Heart right ventricle (tissue), 16 donors: ENCODE data around the gene SSH2. TPM values are rescaled to one million over a fixed set of nuclear protein-coding genes. Genes with fewer than 3 reads are reported as not detected.

Experiments
- ATAC-seq, 8 donors: fragments of 200-7000 bp; cut with Tn5 transposase; one replicate each; pipeline ENCODE4 v1.9.1; 2020; ENCODE audit warnings: mild to moderate bottlenecking in 8 of 8, moderate library complexity in 8 of 8, moderate number of reproducible peaks in 1 of 8
- DNase-seq, 2 donors: peaks; one replicate each; pipeline ENCODE4 v3.0.0-alpha.2; 2020
- H3K27ac ChIP-seq, 10 donors: fragments of 200-600 bp; sonication (generic) in 2 of 10; one replicate each; pipeline versions ENCODE4 v1.5.0 to v1.8.0; 2020 to 2022; ENCODE audit warnings: mild to moderate bottlenecking in 3 of 10
- H3K27me3 ChIP-seq, 7 donors: fragments of 200-600 bp; one replicate each; pipeline ENCODE4 v1.8.0; 2021 to 2022; ENCODE audit warnings: mild to moderate bottlenecking in 2 of 7
- H3K36me3 ChIP-seq, 9 donors: fragments of 200-600 bp; sonication (generic) in 1 of 9; one replicate each; pipeline versions ENCODE4 v1.5.0 to v1.8.0; 2020 to 2022; ENCODE audit warnings: mild to moderate bottlenecking in 2 of 9
- H3K4me1 ChIP-seq, 9 donors: fragments of 200-600 bp; sonication (generic) in 1 of 9; one replicate each; pipeline versions ENCODE4 v1.5.0 to v1.8.0; 2020 to 2022; ENCODE audit warnings: mild to moderate bottlenecking in 4 of 9
- H3K4me3 ChIP-seq, 10 donors: fragments of 200-600 bp; sonication (generic) in 2 of 10; one replicate each; pipeline versions ENCODE4 v1.5.0 to v1.8.0; 2020 to 2022; ENCODE audit warnings: mild to moderate bottlenecking in 7 of 10, moderate library complexity in 2 of 10
- H3K9me3 ChIP-seq, 11 donors: fragments of 200-600 bp in 10 of 11; sonication (generic) in 2 of 11; one replicate each; pipeline versions ENCODE4 v1.5.0 to v1.8.0; 2013 to 2022; ENCODE audit warnings: mild to moderate bottlenecking in 2 of 11, control low read depth in 1 of 11, moderate library complexity in 1 of 11
- CTCF ChIP-seq, 9 donors: fragments of 200-600 bp; sonication (generic) in 2 of 9; IDR thresholded peaks; one replicate each; pipeline versions ENCODE4 v1.5.0 to v1.8.0; 2021 to 2022; ENCODE audit warnings: antibody characterized with exemption in 9 of 9, mild to moderate bottlenecking in 5 of 9, moderate library complexity in 1 of 9
- WGBS, 2 donors: extraction: QIAGEN DNeasy Blood & Tissue Kit; methylation state at CpG; one replicate each; pipeline ENCODE4 v1.1.7; 2013; ENCODE audit warnings: inconsistent platforms in 1 of 2; 5-methylcytosine and 5-hydroxymethylcytosine counted together
- intact Hi-C, 10 donors: fragments of 100-400 bp; cut with DNase I; formaldehyde crosslinking; loops; one replicate each; pipeline versions ENCODE4 v1.11.1 to v1.14.2; 2022
- polyA plus RNA-seq, 2 donors: library from polyadenylated mRNA; stranded (reverse); fragments of 200-250 nt; gene quantifications; one replicate each; pipeline ENCODE4 v1.2.3, GENCODE V29; 2013
- total RNA-seq, 10 donors: library from RNA; stranded (reverse); fragmentation: NEBNext Ultra II Directional in 3 of 10; extraction: Animal tissue kit (Norgen Biotek cat#: 25700) in 3 of 10; gene quantifications; one replicate each; pipeline versions ENCODE4 v1.2.1 to v1.2.4, GENCODE V29; 2021 to 2023
- donor health status: Arrhythmogenic right ventricular cardiomyopathy.
- donor health status: ischemic (EF 13 %, LVEDD 7.1; RV severe dilation, severe dysfunction).
- donor health status: healthy with polysubstance abuse.
- donor health status: DM: no; HTN: yes; CAD: no.
- donor health status: DM: no; HTN: no; CAD: no.
- donor health status: ischemic (EF 25% LVEDD 6.9; RV normal size, moderate dysfunction).
- donor health status: ischemic (EF 25% LVEDD 5.7; RV mildly dilated, moderate dysfunction).
- donor health status: healthy.
- donor health status: DM: yes; HTN: yes; CAD: no.
- donor health status: Ischemic cardiomyopathy.
- donor health status: ischemic (EF 35%, LVEDD 5.7; RV mildly dilated, moderate dysfunction).
- donor health status: nonischemic (EF 11% LVEDD 7.7; RV severe dilation, severe dysfunction).
- donor health status: DM: yes; HTN: yes; CAD: no.
- donor health status: PGD.
- donor health status: ischemic (EF 29% LVEDD 5.4; RV normal size, mild dysfunction).
- donor health status: nonischemic (EF 23%, LVEDD 6.1; RV moderate dilation, normal function).

SSH2 gene
- total and polyA plus RNA-seq, 12 donors, result 17.9 to 42.9 (median 34.3) TPM

GRCh38 chr17:29714146-29714545 lies 215.9 kb downstream of the SSH2 start:
- Histone ChIP-seq H3K4me1 (peaks cover 6 to 97% (median 49%) of the 10 kb centered on the region in 9 donors), H3K27me3 (no peaks in the 10 kb centered on the region), H3K36me3 (no peaks in the 10 kb centered on the region), H3K9me3 (no peaks in the 10 kb centered on the region), H3K4me3 (no peak overlapping the region), H3K27ac (peak overlapping the region in 1 of 10 donors; percentile 52)
- TF ChIP-seq CTCF (IDR thresholded peaks at IDR 0.05), result no peak
- ATAC-seq (no peak), DNase-seq (no peak)
- intact Hi-C loops, result loop anchor here in 1 of 10 donors (5.0 kb wide), 1 partner anchor 47 kb away; no protein-coding TSS in a partner anchor
- WGBS, 2 donors, result 84 to 85% methylated on average over 1 of the region's 1 CpG

- no peak overlapping the region for H3K4me3 ChIP-seq
- no peak for TF ChIP-seq CTCF (IDR thresholded peaks at IDR 0.05)
- no peaks in the 10 kb centered on the region for H3K9me3 ChIP-seq
- H3K4me1 ChIP-seq, result peaks cover 6 to 97% (median 53%) of the 10 kb centered on the region in 9 donors
- H3K27me3 ChIP-seq, result no peaks in the 10 kb centered on the region
- peak overlapping the region in 1 of 10 donors; percentile 52 for H3K27ac ChIP-seq
- DNase-seq, result no peak
- peak in 1 of 8 donors; percentile 11 for ATAC-seq
- H3K36me3 ChIP-seq, result no peaks in the 10 kb centered on the region
- intact Hi-C loops, result loop anchor here in 1 of 10 donors (5.0 kb wide), 1 partner anchor 46 kb away; no protein-coding TSS in a partner anchor
These were observed 216.4 kb downstream of the SSH2 start for GRCh38 chr17:29713626-29714025.

GRCh38 chr17:29711588-29712385 lies 218.2 kb downstream of the SSH2 start:
- Histone ChIP-seq H3K27ac (peak overlapping the region in 6 of 10 donors; percentile 10 to 92 (median 48)), H3K36me3 (no peaks in the 10 kb centered on the region), H3K27me3 (no peaks in the 10 kb centered on the region), H3K4me3 (no peak overlapping the region), H3K4me1 (peaks cover 6 to 95% (median 66%) of the 10 kb centered on the region in 9 donors), H3K9me3 (no peaks in the 10 kb centered on the region)
- TF ChIP-seq CTCF (IDR thresholded peaks at IDR 0.05), result no peak
- intact Hi-C loops, result loop anchor here in 1 of 10 donors (5.0 kb wide), 1 partner anchor 44 kb away; no protein-coding TSS in a partner anchor
- no peak for ATAC-seq
- no peak for DNase-seq
- WGBS, 2 donors, result 76 to 78% methylated on average over 11 of the region's 11 CpGs

GRCh38 chr17:29710891-29711418 lies 219.1 kb downstream of the SSH2 start:
- H3K4me3 ChIP-seq, result no peak overlapping the region
- no peaks in the 10 kb centered on the region for H3K9me3 ChIP-seq
- WGBS, 2 donors, result 72 to 78% methylated on average over 5 of the region's 5 CpGs
- no peak for TF ChIP-seq CTCF (IDR thresholded peaks at IDR 0.05)
- no peaks in the 10 kb centered on the region for H3K36me3 ChIP-seq
- H3K27ac ChIP-seq, result peak overlapping the region in 7 of 10 donors; percentile 3 to 92 (median 26)
- peaks cover 6 to 94% (median 73%) of the 10 kb centered on the region in 9 donors for H3K4me1 ChIP-seq
- DNase-seq, result no peak
- ATAC-seq, result no peak
- no peaks in the 10 kb centered on the region for H3K27me3 ChIP-seq
- intact Hi-C loops, result loop anchor here in 1 of 10 donors (5.0 kb wide), 1 partner anchor 44 kb away; no protein-coding TSS in a partner anchor
